Muscle of leg (tissue), 11 donors: ENCODE measurements around the gene ZC3H11A. TPM values are rescaled to one million over a fixed set of nuclear protein-coding genes. Genes with fewer than 3 reads are reported as not detected.
A peak's percentile ranks its signal among the peaks of the same experiment; 100 is the strongest.

Experiments used
- DNase-seq: peaks from one replicate; pipeline ENCODE4 v3.0.0; 2013
- H3K27ac ChIP-seq: one replicate; pipeline ENCODE4 v1.5.1; 2013; ENCODE audit warnings: mild to moderate bottlenecking, low read length, control low read depth
- H3K27me3 ChIP-seq: one replicate; pipeline ENCODE4 v1.6.1; 2013; ENCODE audit warnings: low read length; ENCODE audit not compliant: control insufficient read depth, insufficient read depth
- H3K36me3 ChIP-seq: one replicate; pipeline ENCODE4 v1.6.1; 2013; ENCODE audit warnings: low read length; ENCODE audit not compliant: control insufficient read depth, insufficient read depth
- H3K4me1 ChIP-seq: one replicate; pipeline ENCODE4 v1.6.1; 2013; ENCODE audit warnings: low read length; ENCODE audit not compliant: control insufficient read depth, insufficient read depth
- H3K4me3 ChIP-seq: one replicate; pipeline ENCODE4 v1.5.1; 2013; ENCODE audit warnings: low read length, control low read depth
- H3K9me3 ChIP-seq: replicated peaks from 2 replicates; pipeline ENCODE4 v1.6.1; 2013; ENCODE audit warnings: low read depth, low read length; ENCODE audit not compliant: control insufficient read depth
- WGBS: methylation state at CpG from one replicate; pipeline ENCODE4 v1.1.5; 2013; ENCODE audit warnings: missing lambda C conversion rate; ENCODE audit not compliant: insufficient coverage; 5-methylcytosine and 5-hydroxymethylcytosine counted together
- polyA plus RNA-seq, 8 donors: library from polyadenylated mRNA; unstranded; fragments of 120-200 nt; gene quantifications; one replicate each; pipeline versions ENCODE4 v1.2.1 to v1.2.3, GENCODE V29; 2013; ENCODE audit warnings: inconsistent platforms in 1 of 8, low replicate concordance in 1 of 8; ENCODE audit not compliant: insufficient read length in 8 of 8, insufficient read depth in 1 of 8
- total RNA-seq: library from RNA; stranded (reverse); fragments of 120-200 nt; gene quantifications from one replicate; pipeline ENCODE4 v1.2.4, GENCODE V29; 2013

Gene ZC3H11A
- total and polyA plus RNA-seq, 9 donors: 78.2 to 101 (median 87.9) TPM

GRCh38 chr1:203797948-203798655 lies 2.7 kb downstream of the ZC3H11A start:
- no peaks in the 10 kb centered on the region for H3K9me3 ChIP-seq
- no peak overlapping the region for H3K4me3 ChIP-seq
- no peaks in the 10 kb centered on the region for H3K27me3 ChIP-seq
- peak overlapping the region; percentile 22 for H3K27ac ChIP-seq
- H3K4me1 ChIP-seq: peaks cover 22% of the 10 kb centered on the region
- WGBS: no CpG with 5 or more reads among the region's 6 CpGs
- H3K36me3 ChIP-seq: peaks cover 23% of the 10 kb centered on the region
- peak; percentile 53 for DNase-seq

DNA sequence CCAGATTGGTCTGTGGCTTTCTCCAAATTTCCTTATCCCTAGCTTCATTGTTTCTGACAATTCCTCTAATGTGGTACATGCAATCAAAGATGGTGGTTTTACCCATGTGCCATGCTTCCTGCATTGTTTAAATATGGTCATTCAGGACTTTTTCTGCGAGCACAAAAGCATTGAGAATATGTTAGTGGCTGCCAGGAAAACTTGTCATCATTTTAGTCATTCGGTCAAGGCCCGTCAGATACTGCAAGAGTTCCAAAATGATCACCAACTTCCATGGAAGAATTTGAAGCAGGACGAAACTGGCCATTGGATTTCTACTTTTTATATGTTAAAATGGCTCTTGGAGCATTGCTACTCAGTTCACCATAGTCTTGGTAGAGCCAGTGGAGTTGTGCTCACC lies 3.7 kb downstream of the ZC3H11A start:
- Histone ChIP-seq H3K4me1 (peaks cover 22% of the 10 kb centered on the region), H3K4me3 (no peak overlapping the region), H3K27me3 (no peaks in the 10 kb centered on the region), H3K27ac (peak overlapping the region; percentile 18), H3K36me3 (peaks cover 30% of the 10 kb centered on the region), H3K9me3 (no peaks in the 10 kb centered on the region)
- 80% methylated on average over 1 of the region's 4 CpGs for WGBS
- no peak for DNase-seq

- no CpG with 5 or more reads among the region's 1 CpG for WGBS
- peak; percentile 33 for DNase-seq
- H3K9me3 ChIP-seq: no peaks in the 10 kb centered on the region
- H3K4me3 ChIP-seq: no peak overlapping the region
- H3K27me3 ChIP-seq: no peaks in the 10 kb centered on the region
- H3K4me1 ChIP-seq: peaks cover 19% of the 10 kb centered on the region
- peak overlapping the region; percentile 38 for H3K27ac ChIP-seq
- peaks cover 30% of the 10 kb centered on the region for H3K36me3 ChIP-seq
These were observed 4.5 kb downstream of the ZC3H11A start for GRCh38 chr1:203799971-203800370.

GRCh38 chr1:203805689-203806088 lies 10.3 kb downstream of the ZC3H11A start:
- no peaks in the 10 kb centered on the region for H3K4me1 ChIP-seq
- 94% methylated on average over 5 of the region's 7 CpGs for WGBS
- H3K27me3 ChIP-seq: no peaks in the 10 kb centered on the region
- DNase-seq: no peak
- H3K36me3 ChIP-seq: peaks cover 24% of the 10 kb centered on the region
- H3K4me3 ChIP-seq: no peak overlapping the region
- H3K27ac ChIP-seq: no peak overlapping the region
- no peaks in the 10 kb centered on the region for H3K9me3 ChIP-seq

GRCh38 chr1:203807196-203807595 lies 11.8 kb downstream of the ZC3H11A start:
- H3K4me3 ChIP-seq: no peak overlapping the region
- peaks cover 30% of the 10 kb centered on the region for H3K36me3 ChIP-seq
- no peak overlapping the region for H3K27ac ChIP-seq
- no peak for DNase-seq
- no peaks in the 10 kb centered on the region for H3K27me3 ChIP-seq
- WGBS: 100% methylated on average over 1 of the region's 2 CpGs
- H3K4me1 ChIP-seq: no peaks in the 10 kb centered on the region
- H3K9me3 ChIP-seq: no peaks in the 10 kb centered on the region

- no peaks in the 10 kb centered on the region for H3K27me3 ChIP-seq
- no peak for DNase-seq
- H3K36me3 ChIP-seq: peaks cover 29% of the 10 kb centered on the region
- no peak overlapping the region for H3K4me3 ChIP-seq
- no peaks in the 10 kb centered on the region for H3K9me3 ChIP-seq
- H3K27ac ChIP-seq: no peak overlapping the region
- H3K4me1 ChIP-seq: no peaks in the 10 kb centered on the region
- WGBS: no CpG with 5 or more reads among the region's 2 CpGs
These were observed 18.3 kb downstream of the ZC3H11A start for GRCh38 chr1:203813581-203814341.

DNA sequence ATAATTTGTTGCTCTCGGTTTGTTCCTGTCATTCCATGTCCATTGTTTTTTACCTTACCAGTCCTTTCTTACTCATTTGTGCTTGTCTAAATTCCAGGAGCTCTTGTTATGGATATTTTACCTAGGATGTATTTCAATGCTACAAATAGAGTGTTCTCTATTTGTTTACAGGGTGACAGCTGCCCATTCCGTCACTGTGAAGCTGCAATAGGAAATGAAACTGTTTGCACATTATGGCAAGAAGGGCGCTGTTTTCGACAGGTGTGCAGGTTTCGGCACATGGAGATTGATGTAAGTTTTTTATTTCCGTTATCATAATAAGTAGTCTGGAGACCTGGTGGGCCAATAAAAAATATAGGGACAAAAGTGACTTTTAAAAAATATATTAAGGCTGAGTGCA lies 23.0 kb downstream of the ZC3H11A start:
- Histone ChIP-seq H3K4me1 (no peaks in the 10 kb centered on the region), H3K36me3 (peaks cover 55% of the 10 kb centered on the region), H3K27me3 (no peaks in the 10 kb centered on the region), H3K27ac (no peak overlapping the region), H3K4me3 (no peak overlapping the region), H3K9me3 (no peaks in the 10 kb centered on the region)
- no peak for DNase-seq
- 88% methylated on average over 3 of the region's 6 CpGs for WGBS

DNA sequence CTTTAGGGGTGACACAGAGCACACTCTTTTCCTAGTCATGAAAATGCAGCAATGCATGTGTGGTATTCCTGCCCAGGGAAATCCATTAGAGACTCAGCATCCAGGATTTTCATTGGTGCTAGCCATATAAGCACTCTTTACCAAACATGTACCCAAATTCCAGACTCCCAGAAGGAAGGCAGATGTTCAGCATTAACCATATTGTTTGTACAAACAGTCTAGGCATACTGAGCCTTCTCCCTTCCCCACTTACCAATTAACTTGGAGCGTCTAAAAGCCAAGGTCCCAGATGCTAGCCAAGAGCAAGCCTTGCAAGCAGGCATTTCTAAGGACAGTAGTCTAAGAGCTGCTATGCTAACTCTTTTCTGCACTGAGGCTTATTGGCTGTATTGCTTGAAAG lies 27.9 kb downstream of the ZC3H11A start:
- Histone ChIP-seq H3K27me3 (no peaks in the 10 kb centered on the region), H3K4me3 (no peak overlapping the region), H3K36me3 (peaks cover 40% of the 10 kb centered on the region), H3K4me1 (no peaks in the 10 kb centered on the region), H3K27ac (no peak overlapping the region), H3K9me3 (no peaks in the 10 kb centered on the region)
- DNase-seq: no peak
- WGBS: no CpG with 5 or more reads among the region's 1 CpG

- Histone ChIP-seq H3K27ac (no peak overlapping the region), H3K4me3 (no peak overlapping the region), H3K27me3 (no peaks in the 10 kb centered on the region), H3K9me3 (no peaks in the 10 kb centered on the region), H3K4me1 (no peaks in the 10 kb centered on the region), H3K36me3 (peaks cover 32% of the 10 kb centered on the region)
- no peak for DNase-seq
- no CpG with 5 or more reads among the region's 2 CpGs for WGBS
These were observed 30.8 kb downstream of the ZC3H11A start for GRCh38 chr1:203826175-203826574.

DNA sequence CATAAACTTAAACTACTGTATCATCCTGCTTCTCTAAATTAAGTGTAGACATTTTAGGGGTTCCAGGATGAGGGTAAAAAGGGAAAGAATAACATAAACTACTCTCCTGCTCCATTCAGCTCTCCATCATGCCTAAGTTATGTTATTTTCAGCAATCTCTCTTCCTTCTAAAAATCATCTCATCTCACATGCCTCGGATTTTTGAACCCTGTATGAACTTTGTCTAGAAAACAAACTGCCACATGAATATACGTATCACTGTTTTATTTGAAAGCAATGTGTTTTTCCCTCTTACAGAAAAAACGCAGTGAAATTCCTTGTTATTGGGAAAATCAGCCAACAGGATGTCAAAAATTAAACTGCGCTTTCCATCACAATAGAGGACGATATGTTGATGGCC lies 32.6 kb downstream of the ZC3H11A start:
- H3K27ac ChIP-seq: no peak overlapping the region
- peaks cover 29% of the 10 kb centered on the region for H3K36me3 ChIP-seq
- no CpG with 5 or more reads among the region's 5 CpGs for WGBS
- no peaks in the 10 kb centered on the region for H3K9me3 ChIP-seq
- no peak overlapping the region for H3K4me3 ChIP-seq
- no peak for DNase-seq
- H3K4me1 ChIP-seq: no peaks in the 10 kb centered on the region
- H3K27me3 ChIP-seq: no peaks in the 10 kb centered on the region
